Measurements from ENCODE around the gene LRRC4C. TPM values are rescaled to one million over a fixed set of nuclear protein-coding genes. Genes with fewer than 3 reads are reported as not detected.

LRRC4C gene
- total RNA-seq, 6 experiments from 2014 or later = not detected

DNA sequence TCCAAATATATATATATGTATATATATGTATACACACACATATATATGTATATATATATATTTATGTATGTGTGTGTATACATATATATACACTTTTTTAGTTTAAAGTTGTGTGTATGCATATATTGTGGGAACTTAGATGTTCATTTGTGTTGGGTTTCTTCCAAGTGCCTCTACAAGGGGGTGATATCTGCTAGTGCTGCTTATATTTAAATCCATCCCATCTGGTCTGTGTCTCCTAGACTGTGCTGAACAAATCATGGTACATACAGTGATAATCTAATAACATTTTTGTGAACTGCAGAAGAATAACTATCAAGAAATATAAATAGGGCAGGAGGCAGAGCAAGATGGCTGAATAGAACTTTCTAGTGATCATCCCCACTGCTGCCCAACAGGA is 696.4 kb downstream of the LRRC4C start:
- Mint-ChIP-seq H3K36me3 (ENCODE audit: low read depth) (no peaks in the 10 kb centered on the region), H3K27ac (no peak overlapping the region), H3K9me3 (peaks cover 11% of the 10 kb centered on the region; the same call in 1 of the 2 replicates), H3K27me3 (ENCODE audit: insufficient read depth) (no peaks in the 10 kb centered on the region), H3K4me1 (ENCODE audit: low read depth) (no peaks in the 10 kb centered on the region), H3K4me3 (no peak overlapping the region)
- TF ChIP-seq, protein P1, sequence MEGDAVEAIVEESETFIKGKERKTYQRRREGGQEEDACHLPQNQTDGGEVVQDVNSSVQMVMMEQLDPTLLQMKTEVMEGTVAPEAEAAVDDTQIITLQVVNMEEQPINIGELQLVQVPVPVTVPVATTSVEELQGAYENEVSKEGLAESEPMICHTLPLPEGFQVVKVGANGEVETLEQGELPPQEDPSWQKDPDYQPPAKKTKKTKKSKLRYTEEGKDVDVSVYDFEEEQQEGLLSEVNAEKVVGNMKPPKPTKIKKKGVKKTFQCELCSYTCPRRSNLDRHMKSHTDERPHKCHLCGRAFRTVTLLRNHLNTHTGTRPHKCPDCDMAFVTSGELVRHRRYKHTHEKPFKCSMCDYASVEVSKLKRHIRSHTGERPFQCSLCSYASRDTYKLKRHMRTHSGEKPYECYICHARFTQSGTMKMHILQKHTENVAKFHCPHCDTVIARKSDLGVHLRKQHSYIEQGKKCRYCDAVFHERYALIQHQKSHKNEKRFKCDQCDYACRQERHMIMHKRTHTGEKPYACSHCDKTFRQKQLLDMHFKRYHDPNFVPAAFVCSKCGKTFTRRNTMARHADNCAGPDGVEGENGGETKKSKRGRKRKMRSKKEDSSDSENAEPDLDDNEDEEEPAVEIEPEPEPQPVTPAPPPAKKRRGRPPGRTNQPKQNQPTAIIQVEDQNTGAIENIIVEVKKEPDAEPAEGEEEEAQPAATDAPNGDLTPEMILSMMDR (IDR thresholded peaks at IDR 0.05) = no peak
- no peak for DNase-seq

DNA sequence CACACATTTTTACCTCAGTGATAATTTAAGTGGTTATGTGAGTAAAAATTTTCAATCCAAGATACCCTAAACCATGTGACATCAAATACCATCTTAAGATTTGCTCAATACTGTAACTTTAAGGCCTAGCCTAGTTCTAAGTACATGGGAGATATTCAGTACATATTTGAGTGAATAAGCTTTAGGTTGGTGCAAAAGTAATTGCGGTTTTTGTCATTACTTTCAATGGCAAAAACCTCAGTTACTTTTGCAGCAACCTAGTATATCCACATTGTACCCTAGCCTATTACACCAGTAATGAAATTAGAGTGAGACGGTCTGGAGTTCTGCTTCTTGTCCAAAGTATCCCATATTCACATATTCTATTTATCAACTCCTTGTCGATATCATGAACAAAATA is 700.1 kb downstream of the LRRC4C start:
- no peaks in the 10 kb centered on the region for H3K36me3 Mint-ChIP-seq (ENCODE audit: low read depth)
- H3K27ac Mint-ChIP-seq = no peak overlapping the region
- no peaks in the 10 kb centered on the region for H3K27me3 Mint-ChIP-seq (ENCODE audit: insufficient read depth)
- H3K9me3 Mint-ChIP-seq = peaks cover 9% of the 10 kb centered on the region
- TF ChIP-seq, protein P1 (IDR thresholded peaks at IDR 0.05) = no peak
- no peak for DNase-seq
- no peak overlapping the region for H3K4me3 Mint-ChIP-seq
- H3K4me1 Mint-ChIP-seq (ENCODE audit: low read depth) = no peaks in the 10 kb centered on the region

DNA sequence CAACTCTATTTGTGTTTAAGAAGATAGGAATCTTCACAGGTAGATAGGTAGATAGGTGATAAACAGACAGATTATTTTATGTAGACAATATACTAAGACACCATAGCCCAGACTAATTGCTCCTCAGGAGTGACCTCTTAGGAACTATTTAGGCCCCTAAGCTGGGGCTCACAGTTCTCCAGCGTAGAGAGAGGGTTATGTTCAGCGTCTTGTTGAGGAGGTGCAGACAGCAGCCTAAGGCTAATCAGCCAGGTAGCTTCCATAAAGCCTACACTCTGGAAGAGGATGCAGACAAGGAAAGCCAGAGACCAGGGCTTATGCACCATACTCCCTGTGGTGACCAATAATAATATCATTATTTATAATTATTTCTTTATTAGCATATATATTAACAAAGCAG is 705.2 kb downstream of the LRRC4C start:
- Mint-ChIP-seq H3K36me3 (ENCODE audit: low read depth) (no peaks in the 10 kb centered on the region), H3K9me3 (peaks cover 4% of the 10 kb centered on the region), H3K4me3 (no peak overlapping the region), H3K27ac (no peak overlapping the region), H3K4me1 (ENCODE audit: low read depth) (no peaks in the 10 kb centered on the region), H3K27me3 (ENCODE audit: insufficient read depth) (no peaks in the 10 kb centered on the region)
- DNase-seq = no peak
- TF ChIP-seq, protein P1 (IDR thresholded peaks at IDR 0.05) = no peak

DNA sequence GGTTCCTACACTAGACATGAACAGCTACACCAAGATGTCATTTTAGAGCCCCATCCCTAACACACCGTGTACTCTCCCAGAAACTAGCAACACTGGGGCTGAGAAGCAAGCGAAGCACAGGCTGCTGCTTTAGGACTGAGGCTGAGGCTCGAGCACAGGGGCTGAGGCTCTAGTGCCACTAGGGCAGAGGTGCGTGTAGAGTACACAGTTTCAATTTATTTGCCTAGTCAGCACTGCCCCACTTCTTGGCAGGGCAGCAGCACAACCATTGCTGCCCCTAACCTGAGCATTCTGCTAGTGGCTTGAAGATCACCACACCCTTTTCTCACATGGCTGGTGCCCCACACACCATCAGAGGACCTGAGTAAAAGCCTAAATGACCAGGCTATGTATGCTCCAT is 713.2 kb downstream of the LRRC4C start:
- Mint-ChIP-seq H3K4me3 (no peak overlapping the region), H3K27me3 (ENCODE audit: insufficient read depth) (no peaks in the 10 kb centered on the region; the same call in 1 of the 2 replicates), H3K9me3 (peaks cover 7% of the 10 kb centered on the region), H3K36me3 (ENCODE audit: low read depth) (no peaks in the 10 kb centered on the region), H3K4me1 (ENCODE audit: low read depth) (no peaks in the 10 kb centered on the region), H3K27ac (no peak overlapping the region)
- TF ChIP-seq, protein P1 (IDR thresholded peaks at IDR 0.05) = no peak
- no peak for DNase-seq

DNA sequence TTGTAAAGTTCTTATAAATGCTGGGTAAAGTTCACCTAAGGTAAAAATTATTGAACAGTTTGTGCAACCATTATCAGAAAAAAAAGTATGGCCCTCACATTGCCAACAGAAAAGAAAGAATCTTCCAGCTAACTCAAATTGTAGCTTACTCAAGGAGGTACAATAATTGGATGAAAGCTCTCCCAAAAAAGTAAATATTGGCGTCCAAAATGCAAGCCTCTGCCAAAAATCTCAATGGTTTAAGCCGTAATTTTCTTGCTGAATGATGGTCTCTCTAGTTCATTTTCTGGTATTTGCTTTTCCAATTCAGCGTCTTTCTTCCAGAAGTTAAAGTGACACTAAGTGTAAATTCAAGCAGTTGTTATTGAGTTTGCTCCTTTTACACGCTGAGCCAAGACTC is 727.3 kb downstream of the LRRC4C start:
- H3K27ac Mint-ChIP-seq = no peak overlapping the region
- H3K36me3 Mint-ChIP-seq (ENCODE audit: low read depth) = no peaks in the 10 kb centered on the region
- no peak overlapping the region for H3K4me3 Mint-ChIP-seq
- no peaks in the 10 kb centered on the region for H3K27me3 Mint-ChIP-seq (ENCODE audit: insufficient read depth)
- TF ChIP-seq, protein P1 (IDR thresholded peaks at IDR 0.05) = no peak
- H3K9me3 Mint-ChIP-seq = peaks cover 13% of the 10 kb centered on the region
- no peak for DNase-seq
- H3K4me1 Mint-ChIP-seq (ENCODE audit: low read depth) = no peaks in the 10 kb centered on the region
